GM13977 (cell line): ENCODE results near the gene UGT1A4.

Experiments
- DNase-seq: peaks from one replicate; pipeline ENCODE4 v3.0.0; 2012; ENCODE audit warnings: low spot score
- CTCF ChIP-seq: IDR thresholded peaks from 2 replicates; pipeline ENCODE4 v1.5.1; 2012; ENCODE audit warnings: mild to moderate bottlenecking, control low read depth; ENCODE audit not compliant: insufficient read depth; ENCODE audit errors: extremely low read depth, missing control alignments
- in situ Hi-C: fragments of 300-500 bp; cut with MboI; formaldehyde crosslinking; loops from one replicate; pipeline ENCODE4 v1.12.0; 2022; ENCODE audit warnings: low sequenced_read_pairs, low pct_unique_long_range_greater_than_20kb, mixed read lengths, inconsistent platforms; ENCODE audit not compliant: unreplicated experiment

UGT1A4 gene

GRCh38 chr2:233706720-233707119 lies 11.8 kb upstream of the UGT1A4 start:
- in situ Hi-C loops, result loop anchor here (25.0 kb wide), 1 partner anchor 219 kb away; no protein-coding TSS in a partner anchor
- TF ChIP-seq CTCF, result no peak
- DNase-seq, result no peak

DNA sequence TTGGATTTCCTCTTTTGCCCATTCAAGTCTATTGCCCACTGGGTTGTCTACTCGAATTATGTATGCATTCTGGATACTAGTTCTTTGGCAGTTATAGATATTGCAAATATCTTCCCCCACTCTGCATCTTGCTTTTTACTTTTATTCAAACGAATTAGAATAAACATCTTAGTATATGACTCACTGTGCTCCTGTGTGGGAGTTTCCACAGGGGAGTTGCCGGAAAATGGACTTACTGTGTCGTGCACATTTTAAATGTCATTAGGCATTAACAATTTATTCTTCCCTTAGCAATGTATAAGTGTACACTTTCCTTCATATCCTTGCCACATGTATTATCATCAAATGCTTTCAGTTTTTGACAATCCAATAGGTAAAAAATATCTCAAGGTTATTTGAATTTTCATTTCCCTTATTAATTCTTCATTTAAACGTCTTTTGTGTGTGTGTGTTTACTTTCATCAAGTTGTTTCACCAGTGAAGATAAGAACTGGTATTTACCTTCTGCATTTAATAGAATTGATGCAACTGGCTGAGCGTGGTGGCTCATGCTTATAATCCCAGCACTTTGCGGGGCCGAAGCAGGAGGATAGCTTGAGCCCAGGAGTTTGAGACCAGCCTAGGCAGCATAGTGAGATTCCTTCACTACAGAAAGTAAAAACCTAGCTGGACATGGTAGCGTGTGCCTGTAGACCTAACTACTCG lies 10.4 kb upstream of the UGT1A4 start:
- in situ Hi-C loops, result loop anchor here (25.0 kb wide), 1 partner anchor 221 kb away; no protein-coding TSS in a partner anchor
- no peak for TF ChIP-seq CTCF
- no peak for DNase-seq

GRCh38 chr2:233708942-233709341 lies 9.6 kb upstream of the UGT1A4 start:
- no peak for TF ChIP-seq CTCF
- no peak for DNase-seq
- in situ Hi-C loops, result loop anchor here (25.0 kb wide), 1 partner anchor 222 kb away; no protein-coding TSS in a partner anchor

DNA sequence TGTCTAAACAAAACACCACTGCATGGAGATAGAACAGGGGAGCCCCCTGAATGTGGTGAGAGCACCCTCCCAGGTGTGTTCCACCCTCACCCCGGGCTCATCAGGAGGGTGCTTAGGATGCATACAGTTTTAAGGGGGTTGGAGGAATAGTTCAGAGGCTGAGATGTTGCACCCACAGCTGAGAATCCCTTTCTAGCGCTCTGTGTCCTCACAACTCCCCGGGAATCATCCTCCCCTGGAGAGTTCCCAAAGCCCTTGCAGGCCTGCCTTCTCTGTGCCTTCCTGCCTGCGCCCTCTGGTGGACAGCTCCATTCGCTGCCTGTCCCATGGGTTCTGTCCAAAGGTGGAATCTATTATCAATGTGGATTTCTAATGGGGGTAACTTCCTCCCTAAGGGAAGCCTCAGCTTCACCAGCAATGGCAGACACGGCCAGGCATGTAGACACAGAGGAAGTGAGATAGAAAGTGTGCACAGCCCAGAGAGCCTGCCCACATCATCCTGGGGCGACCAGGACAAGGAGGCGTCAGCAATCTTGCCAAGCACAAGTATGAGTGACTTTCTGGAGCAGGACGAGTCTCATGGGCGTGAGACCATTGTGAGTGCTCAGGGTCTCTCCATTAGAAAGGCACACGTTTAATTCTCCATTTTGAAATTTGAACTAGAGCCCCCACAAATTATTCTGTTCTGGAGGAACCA lies 7.1 kb upstream of the UGT1A4 start:
- peak; percentile 49 for DNase-seq
- TF ChIP-seq CTCF, result peak; percentile 89
- in situ Hi-C loops, result loop anchor here (25.0 kb wide), 1 partner anchor 224 kb away; no protein-coding TSS in a partner anchor

- no peak for DNase-seq
- no peak for TF ChIP-seq CTCF
- in situ Hi-C loops, result loop anchor here (25.0 kb wide), 1 partner anchor 225 kb away; no protein-coding TSS in a partner anchor
Observed at GRCh38 chr2:233712611-233713261, 5.8 kb upstream of the UGT1A4 start, which contains the start of gene UGT1A5. UGT1A5 (plus strand) TSS chr2:233712907; CDS start chr2:233712992, 85 bp downstream.

- in situ Hi-C loops, result loop anchor here (25.0 kb wide), 1 partner anchor 226 kb away; no protein-coding TSS in a partner anchor
- TF ChIP-seq CTCF, result no peak
- no peak for DNase-seq
Observed at GRCh38 chr2:233713262-233713615, 5.3 kb upstream of the UGT1A4 start.
